ENCODE measurements around the gene TFDP2.

GRCh38 chr3:142053835-142054234 lies 95.5 kb downstream of the TFDP2 start:
- TF ChIP-seq, protein P1, sequence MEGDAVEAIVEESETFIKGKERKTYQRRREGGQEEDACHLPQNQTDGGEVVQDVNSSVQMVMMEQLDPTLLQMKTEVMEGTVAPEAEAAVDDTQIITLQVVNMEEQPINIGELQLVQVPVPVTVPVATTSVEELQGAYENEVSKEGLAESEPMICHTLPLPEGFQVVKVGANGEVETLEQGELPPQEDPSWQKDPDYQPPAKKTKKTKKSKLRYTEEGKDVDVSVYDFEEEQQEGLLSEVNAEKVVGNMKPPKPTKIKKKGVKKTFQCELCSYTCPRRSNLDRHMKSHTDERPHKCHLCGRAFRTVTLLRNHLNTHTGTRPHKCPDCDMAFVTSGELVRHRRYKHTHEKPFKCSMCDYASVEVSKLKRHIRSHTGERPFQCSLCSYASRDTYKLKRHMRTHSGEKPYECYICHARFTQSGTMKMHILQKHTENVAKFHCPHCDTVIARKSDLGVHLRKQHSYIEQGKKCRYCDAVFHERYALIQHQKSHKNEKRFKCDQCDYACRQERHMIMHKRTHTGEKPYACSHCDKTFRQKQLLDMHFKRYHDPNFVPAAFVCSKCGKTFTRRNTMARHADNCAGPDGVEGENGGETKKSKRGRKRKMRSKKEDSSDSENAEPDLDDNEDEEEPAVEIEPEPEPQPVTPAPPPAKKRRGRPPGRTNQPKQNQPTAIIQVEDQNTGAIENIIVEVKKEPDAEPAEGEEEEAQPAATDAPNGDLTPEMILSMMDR (IDR thresholded peaks at IDR 0.05): no peak
- no peak for TF ChIP-seq POLR2A (IDR thresholded peaks at IDR 0.05)
